ENCODE data around the gene PLEKHO1.

- no peak for TF ChIP-seq POLR2A (IDR thresholded peaks at IDR 0.05)
- no peak for TF ChIP-seq CTCF (IDR thresholded peaks at IDR 0.05)
Observed at GRCh38 chr1:150109586-150109985, 40.1 kb upstream of the PLEKHO1 start.

Data from thyroid gland (tissue), 4 donors.